Cerebellar cortex (tissue), 1 donor: ENCODE data around the gene FAM118B.
"Not testable (repeated sequence)": the region's sequence is repeated elsewhere in the genome, so short reads cannot be mapped to it uniquely, and the experiment has no call there.

Experiments
- DNase-seq: peaks from one replicate; pipeline ENCODE4 v3.0.0-alpha.2; 2015; ENCODE audit warnings: low spot score

Gene FAM118B

DNA sequence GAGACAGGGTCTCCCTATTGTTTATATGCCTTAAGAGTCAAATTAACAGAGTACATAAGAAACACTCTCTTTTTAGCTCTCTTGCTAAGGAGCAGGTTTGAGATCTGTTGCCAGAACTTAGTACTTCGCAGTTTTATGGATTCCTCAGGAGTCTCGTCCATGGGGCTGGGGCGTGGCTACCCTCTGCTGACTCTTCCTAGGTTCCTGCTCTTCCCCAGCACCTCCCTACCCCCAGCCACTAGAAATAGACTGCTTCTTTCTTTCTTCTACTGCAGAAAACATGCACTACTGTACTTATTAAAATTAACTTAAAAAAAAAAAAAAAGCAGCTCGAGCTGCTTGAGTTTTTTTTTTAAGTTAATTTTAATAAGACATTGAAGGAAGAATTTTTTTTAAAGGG lies 8.0 kb downstream of the FAM118B start:
- no peak for DNase-seq

GRCh38 chr11:126224647-126225294 lies 13.2 kb downstream of the FAM118B start:
- no peak for DNase-seq

DNA sequence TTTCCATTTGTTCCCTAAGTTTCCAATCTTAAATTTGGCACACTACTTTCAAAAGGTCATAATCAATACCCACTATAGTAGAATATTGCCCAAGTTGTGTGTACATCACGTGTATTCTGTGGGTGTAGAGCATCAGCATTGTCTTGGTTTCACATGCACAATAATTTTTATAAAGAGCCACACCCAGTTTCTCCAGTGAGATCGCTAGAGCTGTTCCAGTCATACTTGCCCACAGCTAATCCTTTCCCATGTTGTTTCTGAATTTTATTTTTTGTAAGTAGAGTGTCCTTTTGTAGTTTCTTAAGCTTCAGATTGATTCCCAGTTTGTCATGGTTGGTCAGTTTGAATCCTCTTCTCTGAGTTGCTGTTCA lies 13.7 kb downstream of the FAM118B start:
- no peak for DNase-seq

DNA sequence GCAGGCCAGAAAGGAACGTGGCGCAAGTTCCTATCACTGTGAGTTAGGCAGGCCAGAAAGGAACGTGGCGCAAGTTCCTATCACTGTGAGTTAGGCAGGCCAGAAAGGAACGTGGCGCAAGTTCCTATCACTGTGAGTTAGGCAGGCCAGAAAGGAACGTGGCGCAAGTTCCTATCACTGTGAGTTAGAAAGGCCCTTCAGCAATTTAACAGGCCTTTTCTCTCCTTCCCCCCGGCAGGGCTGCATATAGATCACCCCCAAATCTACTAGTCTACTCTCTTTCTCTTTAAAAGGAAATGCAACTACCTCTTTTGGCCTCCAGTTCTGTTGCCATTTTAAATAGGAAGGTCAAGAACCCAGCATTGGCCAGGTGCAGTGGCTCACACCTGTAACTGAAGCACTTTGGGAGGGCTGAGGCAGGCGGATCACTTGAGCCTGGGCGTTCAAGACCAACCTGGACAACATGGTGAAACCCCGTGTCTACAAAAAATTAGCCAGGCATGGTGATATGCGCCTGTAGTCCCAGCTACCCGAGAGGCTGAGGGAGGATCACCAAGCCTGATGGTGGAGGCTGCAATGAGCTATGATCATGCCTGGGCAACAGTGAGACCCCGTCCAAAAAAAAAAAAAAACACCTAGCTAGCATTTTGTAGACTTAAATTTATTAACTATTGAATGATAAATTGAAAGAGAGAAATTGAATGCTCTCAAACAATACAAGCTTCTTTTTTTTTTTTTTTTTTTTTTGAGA lies 14.9 kb downstream of the FAM118B start:
- no peak for DNase-seq

GRCh38 chr11:126229858-126230540 lies 18.4 kb downstream of the FAM118B start:
- DNase-seq, result no peak

DNA sequence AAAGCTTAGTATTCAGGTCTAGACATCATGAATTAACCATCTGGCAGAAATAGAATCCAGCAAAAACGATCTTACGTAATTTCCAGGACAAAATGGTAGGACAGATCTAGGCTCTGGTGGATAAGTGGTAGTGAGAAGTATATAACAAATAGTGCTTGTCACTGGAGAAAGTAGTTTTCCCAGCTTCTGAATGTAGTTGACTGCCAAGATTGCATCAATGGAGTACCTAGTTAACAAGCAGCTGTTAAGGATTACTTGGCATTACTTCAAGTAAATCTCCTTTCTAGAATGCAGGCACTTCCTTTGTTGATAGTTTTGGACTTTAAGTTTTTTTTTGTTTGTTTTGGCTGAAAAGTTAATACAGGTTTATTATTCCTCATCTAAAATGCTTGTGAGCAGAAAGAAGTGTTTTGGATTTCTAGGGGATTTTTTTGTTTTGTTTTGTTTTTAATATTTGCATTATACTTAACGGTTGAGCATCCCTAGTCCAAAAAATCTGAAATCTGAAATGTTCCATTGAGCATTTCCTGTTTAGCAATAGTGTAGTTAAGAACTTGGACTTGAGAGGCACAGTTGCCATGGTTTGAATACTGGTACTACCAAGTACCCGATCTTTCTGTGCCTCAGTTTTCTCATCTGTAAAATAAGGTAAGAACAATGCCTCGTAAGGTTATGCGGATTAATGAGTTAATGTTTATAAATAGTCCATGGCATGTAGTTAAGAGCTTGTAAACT lies 20.3 kb downstream of the FAM118B start:
- DNase-seq, result no peak

DNA sequence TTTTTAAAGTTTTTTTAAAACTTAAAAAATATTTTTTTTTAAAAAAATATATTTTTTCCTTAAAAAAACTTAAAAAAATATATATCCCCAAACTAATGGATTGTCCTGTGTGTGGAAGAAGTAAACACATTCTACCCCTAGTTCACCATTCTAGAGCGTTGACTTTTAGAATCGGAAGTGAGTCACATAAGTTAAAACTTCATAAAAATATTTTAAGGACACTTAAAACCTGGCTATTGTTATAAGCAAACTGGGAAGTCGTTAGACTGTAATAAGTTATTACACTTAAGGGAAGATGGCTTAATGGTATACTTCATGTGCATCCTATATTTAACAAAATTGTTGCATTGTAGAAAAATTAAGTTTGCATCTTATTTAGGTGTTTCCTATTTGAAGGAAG lies 21.1 kb downstream of the FAM118B start:
- no peak for DNase-seq

GRCh38 chr11:126233391-126233790 lies 21.8 kb downstream of the FAM118B start:
- DNase-seq, result no peak

DNA sequence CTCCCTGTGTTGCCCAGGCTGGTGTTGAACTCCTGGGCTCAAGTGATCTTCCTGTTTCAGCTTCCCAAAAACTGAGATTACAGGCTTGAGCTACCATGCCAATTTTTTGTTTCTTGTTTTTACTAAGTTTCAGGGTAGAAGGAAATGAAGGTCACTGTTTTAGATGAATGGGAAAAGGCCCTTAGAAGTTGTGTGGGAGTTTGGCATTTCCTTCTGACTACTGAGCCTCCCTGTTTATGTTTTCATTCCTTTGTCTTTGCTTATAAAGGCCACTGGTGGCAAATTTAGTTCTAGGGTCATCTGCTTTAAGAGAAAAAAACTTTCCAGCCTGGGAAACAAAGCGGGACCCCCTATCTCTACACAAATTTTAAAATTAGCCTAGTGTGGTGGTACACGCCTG lies 35.1 kb downstream of the FAM118B start:
- DNase-seq, result no peak

GRCh38 chr11:126253265-126253664 lies 41.7 kb downstream of the FAM118B start:
- DNase-seq, result no peak

GRCh38 chr11:126254819-126255218 lies 43.2 kb downstream of the FAM118B start:
- DNase-seq, result no peak

GRCh38 chr11:126255507-126255906 lies 43.9 kb downstream of the FAM118B start:
- DNase-seq, result not testable (repeated sequence)

GRCh38 chr11:126256216-126256615 lies 44.6 kb downstream of the FAM118B start:
- no peak for DNase-seq

DNA sequence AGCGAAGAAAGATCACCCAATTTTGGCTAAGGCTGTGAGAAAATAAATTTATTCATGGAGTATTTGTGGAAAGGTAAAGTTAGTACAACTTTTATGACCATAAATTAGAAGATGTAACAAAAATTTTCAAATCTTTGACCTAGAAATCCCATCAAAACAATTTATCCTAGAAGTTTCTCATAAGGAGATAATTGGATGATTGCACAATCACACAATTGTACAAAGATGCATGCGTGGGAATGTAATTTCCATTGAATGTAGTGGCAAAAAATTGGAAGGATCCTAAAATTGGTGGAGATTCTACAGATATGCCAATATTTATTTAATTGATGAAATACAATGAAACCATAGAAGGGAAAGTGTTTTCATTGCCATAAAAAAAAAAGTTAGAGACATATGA lies 45.6 kb downstream of the FAM118B start:
- DNase-seq, result no peak

DNA sequence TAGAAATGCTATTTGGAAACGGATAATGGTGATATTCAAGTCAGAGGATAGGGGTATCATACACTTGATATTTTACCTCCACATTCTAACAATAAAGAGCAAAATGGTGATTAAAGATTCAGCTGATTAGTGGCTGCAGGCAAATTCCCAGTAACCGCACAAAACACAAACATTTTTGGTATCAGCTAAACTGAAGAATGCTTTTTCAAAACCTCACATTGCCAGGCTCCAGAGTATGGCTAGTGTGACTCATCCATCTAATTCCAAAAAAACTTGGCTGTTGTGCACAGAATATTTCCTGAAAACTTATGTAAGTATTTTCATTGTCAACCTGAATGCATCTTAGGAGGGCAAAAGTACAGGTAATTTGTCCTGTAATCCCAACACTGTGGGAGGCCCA lies 46.2 kb downstream of the FAM118B start:
- no peak for DNase-seq

- DNase-seq, result no peak
These were observed 50.6 kb downstream of the FAM118B start for GRCh38 chr11:126262216-126262615.

- DNase-seq, result no peak
These were observed 51.9 kb downstream of the FAM118B start for GRCh38 chr11:126263489-126263888.

DNA sequence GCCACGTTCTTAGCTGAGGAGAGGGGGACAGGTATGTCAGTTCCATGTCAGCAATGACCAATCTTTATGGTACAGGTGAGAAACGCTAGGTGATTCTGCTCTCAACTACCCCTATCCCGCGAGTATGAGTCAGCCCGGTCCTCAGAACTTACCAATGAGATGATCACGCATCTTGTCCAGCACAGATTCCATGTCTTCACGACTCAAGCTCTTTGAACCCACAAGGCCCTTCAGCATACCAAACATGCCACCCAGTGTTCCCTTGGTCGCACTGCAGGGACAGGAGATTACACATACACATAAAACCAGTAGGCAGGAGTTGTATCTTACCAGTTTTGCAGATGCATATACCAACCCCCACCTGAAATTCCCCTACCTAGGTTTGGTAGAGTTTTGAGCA lies 54.2 kb downstream of the FAM118B start:
- DNase-seq, result no peak

DNA sequence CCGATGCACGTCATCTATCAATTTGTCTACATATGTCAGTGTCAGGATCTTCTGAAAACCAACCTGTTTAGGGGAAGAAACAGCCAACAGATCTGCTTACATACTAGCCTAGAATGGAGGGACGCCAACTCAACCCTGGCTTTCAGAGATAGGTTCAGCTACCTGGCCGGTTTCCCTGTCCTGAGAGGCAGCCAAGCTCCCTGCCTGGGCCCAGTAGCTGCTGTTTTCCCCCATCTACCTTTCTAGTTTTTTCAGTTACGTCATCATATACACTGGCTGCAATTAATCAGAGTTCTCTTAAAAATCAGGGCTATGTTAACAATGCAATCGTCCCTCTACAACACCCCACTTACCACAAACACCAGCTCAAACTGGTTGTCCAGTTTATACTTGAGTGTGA lies 56.1 kb downstream of the FAM118B start:
- peak; percentile 56 for DNase-seq

- no peak for DNase-seq
These were observed 56.8 kb downstream of the FAM118B start for GRCh38 chr11:126268361-126268707.

DNA sequence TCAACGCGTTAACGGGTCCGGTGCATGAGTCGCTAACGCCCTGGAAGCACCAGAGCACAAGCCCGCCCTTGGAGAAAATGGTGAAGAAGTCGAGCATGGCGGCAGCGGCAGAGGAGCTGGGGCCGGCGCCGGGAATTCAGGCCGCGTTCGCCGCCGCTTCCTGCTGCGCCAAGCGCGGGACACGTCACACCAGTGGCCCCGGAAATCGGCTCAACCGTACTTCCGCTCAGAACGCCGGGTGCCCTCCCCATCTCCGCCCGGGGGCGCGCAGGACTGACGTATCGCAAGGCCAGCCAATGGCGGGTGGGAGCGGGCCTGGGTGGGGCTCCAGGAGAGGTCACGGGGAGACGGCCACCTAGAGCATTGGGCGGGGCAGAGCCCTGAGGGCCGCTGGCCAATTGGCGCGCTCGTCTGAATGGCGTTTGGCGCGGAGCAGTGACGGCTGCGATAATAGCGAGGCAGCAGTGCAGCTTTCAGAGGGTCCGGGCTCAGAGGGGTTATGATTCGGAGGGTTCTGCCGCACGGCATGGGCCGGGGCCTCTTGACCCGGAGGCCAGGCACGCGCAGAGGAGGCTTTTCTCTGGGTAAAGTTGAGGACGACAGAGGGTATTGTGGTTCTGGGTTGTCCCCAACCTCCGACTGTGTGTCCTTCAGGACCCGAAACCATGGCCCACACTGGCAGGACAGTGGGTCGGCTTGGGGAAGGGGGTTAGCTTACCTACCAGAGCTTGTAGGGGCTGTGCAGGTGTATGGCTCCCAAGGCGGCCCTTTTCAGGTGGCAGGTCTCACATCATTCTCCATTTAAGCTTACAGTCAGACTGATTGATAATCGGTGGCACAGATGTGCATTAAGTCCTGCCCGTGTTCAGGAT lies 57.4 kb downstream of the FAM118B start, which contains the start of the genes FOXRED1 and SRPRA:
TSS of gene FOXRED1 (plus strand) at position 447 of the 872 bp plus-strand sequence. CDS start at position 500, 53 bp downstream.
TSS of gene SRPRA (minus strand) at position 188 of the 872 bp plus-strand sequence. CDS start at position 97, 91 bp downstream.
- DNase-seq, result peak; percentile 99
